Ecto neural progenitor cell (in vitro differentiated cells): Measurements from ENCODE around the gene SLC1A2.

Source experiments
- DNase-seq: peaks from one replicate; pipeline ENCODE4 v3.0.0-alpha.2; 2018; ENCODE audit warnings: low spot score

The SLC1A2 gene

DNA sequence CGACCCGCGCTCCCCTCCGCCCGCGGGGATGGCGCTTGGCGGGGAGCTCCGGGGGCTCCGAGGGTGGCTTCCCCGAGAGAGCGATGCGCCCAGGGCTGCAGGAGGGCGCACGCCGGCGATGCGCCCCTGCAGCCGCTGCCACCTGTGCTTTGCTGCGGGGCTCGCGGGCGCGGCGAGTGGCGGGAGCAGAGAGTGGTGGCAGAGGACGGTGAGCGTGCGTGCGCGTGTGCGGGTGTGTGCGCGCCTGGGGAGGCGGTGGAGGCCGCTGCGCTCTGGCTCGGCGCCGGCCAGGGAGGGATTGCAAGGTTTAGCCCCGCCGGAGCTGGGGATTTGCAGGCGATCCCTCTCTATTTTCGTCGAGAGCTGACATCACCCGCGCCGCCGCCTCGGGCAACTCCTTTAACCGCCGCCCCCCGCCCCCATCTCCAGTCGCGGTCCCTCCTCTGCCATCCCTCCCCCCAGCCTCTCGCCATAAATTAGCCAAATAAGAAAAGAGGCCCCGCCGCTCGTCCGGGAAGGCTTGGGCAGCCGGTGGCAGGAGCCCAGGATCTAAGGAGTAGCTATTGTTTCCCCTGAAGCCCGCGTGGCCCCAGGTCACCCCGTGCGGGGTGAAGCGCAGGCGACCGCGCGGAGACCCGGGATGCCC lies at the start of gene SLC1A2:
Gene SLC1A2, minus strand, starts transcription at position 375 of the 646 bp plus-strand sequence. CDS start 592 bp downstream, outside the sequence.
- peak; percentile 81 for DNase-seq

DNA sequence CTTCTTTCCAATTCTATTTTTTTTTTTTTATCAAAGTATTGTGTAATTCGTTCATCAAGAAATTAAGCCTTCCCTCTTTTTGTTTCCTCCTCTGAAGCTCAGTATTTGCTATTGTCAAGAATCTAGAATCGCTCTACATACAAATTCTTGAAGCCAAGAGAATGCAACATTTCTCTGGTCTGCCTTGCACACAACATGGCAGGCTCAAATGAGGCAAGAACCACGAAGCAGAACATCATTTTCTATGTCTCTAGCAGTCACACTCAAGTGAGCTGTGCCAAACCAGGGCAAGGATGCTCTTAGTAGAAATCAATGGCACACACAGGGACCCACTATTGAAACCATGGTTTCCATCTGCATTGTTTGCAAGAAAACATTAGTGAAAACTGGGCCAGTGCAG lies 46.7 kb upstream of the SLC1A2 start:
- no peak for DNase-seq

GRCh38 chr11:35464308-35464707 lies 45.0 kb upstream of the SLC1A2 start:
- DNase-seq = no peak

GRCh38 chr11:35463331-35463751 lies 44.0 kb upstream of the SLC1A2 start:
- DNase-seq = no peak

DNA sequence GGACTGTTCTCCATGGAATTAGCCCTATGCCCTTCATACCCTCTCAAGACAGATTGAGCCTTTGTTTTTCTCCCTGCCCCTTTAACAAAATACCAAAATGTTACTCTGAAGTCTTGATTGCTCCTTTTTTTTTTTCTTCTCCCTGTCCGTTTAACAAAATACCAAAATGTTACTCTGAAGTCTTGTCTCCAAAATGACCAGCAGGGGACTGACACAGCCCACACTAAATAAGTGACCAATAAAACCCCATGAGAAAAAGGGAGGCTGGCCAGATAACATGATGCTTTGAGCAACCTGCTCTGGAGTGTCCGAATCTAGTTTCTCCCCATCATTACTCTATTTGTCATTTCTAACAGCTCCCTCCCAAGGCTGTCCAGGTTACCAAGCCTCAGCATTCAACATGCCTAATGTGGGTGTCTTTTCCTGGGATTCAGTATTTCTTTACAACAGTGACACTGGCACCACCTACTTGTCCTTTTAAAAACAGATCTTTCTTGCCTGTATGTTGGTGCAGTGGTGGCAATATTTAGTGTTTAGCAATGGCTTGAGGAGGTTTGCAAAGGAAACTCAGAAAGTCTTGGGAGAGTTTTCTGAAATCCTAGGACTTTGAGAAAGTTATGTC lies 42.7 kb upstream of the SLC1A2 start:
- no peak for DNase-seq

DNA sequence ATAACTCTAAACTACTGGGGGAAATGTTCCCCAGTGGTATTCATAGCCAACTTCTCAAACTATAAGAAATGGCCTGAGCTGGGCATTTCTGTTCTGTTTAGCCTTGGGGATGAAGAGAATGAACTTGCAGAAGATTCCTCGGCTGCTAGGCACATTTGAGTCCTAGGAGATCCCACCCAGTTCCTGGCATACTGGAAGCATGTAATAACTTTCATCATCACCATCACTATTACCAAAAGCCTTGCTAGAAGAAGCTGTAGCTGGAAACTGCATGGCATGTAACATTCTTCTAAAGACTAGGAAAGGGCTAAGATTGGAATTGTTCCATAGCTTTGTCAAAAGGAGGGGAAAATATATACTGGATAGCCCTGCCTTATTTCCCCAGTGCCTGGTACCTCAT lies 40.1 kb upstream of the SLC1A2 start:
- DNase-seq = no peak

DNA sequence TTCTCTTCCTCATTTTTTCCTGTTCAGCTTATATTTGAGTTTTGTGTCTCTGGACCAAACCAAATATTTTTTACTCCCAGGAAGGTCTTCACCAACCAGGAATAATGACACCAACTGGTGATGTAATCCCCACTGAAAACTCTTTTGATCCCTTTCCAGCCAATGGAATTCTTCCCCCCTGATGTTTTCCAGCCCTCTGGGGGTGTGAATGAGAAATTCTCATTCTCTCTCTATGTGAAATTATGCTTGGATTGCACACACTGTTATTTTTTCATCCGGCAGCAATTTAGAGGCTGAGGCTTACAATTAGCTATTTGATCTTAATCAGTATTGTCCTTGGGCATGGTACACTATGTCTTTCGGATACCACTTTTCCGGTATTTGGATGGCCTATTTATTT lies 39.5 kb upstream of the SLC1A2 start:
- no peak for DNase-seq

GRCh38 chr11:35454362-35454761 lies 35.0 kb upstream of the SLC1A2 start:
- DNase-seq = no peak

- no peak for DNase-seq
Observed at GRCh38 chr11:35436581-35437250, 17.4 kb upstream of the SLC1A2 start.

DNA sequence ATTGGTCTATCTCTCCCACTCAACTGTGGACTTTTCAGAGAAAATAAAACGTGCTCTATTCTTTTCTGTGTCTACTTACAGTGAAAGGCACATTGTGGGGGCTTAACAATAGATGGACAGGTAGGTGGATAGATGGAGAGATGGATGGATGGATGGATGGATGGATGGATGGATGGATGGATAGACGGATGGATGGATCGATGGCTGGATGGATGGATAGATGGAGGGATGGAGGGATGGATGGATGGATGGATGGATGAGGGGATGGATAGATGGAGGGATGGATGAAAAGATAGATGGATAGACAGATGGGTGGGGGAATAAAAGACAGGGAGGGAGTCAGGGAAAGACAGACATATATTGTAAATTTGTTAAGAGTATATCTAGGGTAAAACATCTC lies 14.2 kb upstream of the SLC1A2 start:
- no peak for DNase-seq

DNA sequence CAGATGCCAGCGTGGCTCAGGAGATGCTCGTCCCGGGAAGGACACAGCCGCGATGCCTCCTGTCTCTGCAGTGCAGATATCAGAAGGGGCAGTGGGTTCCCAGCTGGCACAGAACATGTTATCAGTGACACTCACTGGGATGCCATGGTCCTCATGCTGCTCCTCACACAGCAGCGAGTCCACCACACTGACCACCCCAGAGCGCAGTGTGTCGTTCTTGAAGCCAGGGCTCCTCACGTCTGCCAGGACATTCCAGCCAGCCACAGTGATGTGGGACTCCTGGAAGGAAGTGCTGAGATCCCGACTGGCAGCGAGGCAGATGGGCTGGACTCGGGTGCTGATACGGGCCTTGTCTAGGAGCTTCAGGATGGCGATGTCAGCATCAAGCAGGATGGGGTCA lies 13.1 kb upstream of the SLC1A2 start:
- no peak for DNase-seq

DNA sequence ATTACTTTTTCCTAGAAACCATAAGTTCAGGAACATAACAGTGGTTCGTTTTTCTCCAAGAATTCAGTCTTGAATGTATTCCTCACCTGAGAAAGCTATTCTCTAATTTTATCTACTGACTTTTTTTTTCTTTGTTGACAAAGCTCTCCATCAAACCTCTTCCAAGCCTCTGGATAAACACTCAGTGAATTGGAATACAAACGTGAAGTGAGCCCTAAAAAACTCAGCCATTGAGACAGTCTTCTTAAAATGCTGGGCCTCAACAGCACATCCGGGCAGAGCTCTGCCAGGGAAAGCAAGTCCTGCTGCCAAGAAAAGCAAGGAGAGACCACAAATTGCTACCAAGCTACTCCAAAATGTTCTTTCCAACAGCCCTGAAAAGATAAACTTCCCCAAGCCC lies 7.7 kb upstream of the SLC1A2 start:
- DNase-seq = no peak

GRCh38 chr11:35426351-35426750 lies 7.0 kb upstream of the SLC1A2 start:
- DNase-seq = no peak

GRCh38 chr11:35425603-35426212 lies 6.3 kb upstream of the SLC1A2 start:
- DNase-seq = no peak

- DNase-seq = no peak
Observed at GRCh38 chr11:35424157-35424940, 5.0 kb upstream of the SLC1A2 start.

- peak; percentile 48 for DNase-seq
Observed at GRCh38 chr11:35420371-35420770, 1.0 kb upstream of the SLC1A2 start.

DNA sequence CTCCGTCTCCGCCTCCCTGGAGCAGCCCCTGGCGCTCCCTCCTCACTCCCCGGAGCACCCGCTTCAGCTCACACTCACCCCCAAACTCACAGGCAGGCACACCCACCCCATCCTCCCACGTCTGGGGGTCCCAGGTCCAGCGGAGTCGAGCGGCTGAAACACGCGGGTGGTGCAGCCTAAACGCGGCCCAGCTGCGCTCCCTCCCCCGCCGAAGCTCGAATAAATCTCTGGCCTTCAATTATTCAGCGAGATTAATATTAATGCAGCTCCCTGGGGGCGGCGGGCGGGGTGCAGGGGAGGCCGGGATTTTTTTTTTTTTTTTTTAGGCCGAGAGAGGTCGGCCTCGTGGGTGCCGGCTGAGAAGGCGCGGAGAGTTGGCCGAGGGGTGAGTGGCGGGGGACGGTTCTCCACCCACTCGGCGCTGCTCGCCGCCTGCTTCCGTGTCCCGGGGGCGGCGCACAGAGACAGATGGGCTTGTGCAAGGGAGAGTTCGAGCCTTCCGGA lies 524 bp upstream of the SLC1A2 start:
- DNase-seq = peak; percentile 54

DNA sequence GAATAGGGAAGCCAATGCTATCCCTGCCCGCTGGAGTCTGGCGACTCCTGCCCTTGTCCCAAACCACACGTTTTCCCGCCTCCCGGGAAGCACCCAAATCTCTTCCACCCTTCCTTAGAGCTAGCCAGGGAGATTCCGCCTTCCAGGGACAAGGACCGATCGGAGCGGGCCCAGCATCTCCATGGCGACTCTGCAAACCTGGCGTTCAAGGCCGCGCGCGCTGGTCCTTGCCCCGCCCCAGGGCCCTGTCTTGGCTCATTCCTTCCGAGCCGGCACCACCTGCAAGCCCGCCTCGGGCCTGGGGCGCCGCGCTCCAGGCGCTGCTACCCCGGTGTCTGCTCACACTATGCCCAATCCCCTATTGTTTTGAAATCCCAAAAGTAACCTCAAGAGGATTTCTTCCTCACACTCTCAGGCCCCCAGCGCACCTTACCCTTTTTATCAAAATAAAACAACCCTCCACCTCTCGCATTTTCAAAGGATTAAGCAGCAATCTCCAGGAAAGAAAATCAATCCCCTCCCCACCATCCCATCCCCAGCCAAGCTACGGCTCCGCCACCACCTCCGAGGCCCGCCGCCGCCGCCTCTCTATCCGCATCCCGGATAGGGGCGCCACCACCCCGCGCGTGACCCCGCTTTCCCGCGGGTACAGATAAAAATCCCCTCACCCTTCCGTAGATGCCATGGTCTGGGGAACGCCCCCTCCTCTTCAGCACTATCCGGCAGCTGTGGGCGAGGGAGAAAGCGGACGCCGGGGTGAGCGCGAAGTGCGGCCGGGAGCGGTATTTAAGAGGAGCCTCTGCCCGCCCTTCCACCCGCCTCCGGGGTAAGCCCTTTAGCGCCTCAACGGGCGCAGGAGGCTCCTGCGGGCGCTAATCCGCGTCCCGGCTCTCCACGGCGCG lies 825 bp downstream of the SLC1A2 start:
- peak; percentile 76 for DNase-seq

GRCh38 chr11:35415487-35415886 lies 3.9 kb downstream of the SLC1A2 start:
- no peak for DNase-seq

GRCh38 chr11:35414776-35415175 lies 4.6 kb downstream of the SLC1A2 start:
- no peak for DNase-seq

DNA sequence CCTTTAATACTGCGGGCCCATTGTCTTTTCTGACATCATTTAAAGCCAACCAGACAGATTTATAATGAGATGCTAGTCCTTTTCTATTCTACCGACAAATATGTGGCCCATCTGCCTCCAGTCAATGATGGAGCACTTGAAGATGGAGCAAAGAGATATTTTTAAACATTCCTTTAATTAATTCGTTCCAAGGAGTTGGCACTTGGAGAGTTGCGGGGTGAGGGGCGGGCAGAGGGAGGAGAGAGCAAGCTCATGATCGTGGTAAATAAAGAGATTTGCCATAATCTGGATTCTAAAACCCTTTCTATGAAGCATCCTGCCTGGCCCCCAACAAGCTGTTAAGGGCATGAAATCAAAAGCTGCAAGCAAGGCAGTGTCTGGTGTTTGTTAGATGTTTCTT lies 5.0 kb downstream of the SLC1A2 start:
- no peak for DNase-seq
